Neural cell (in vitro differentiated cells): ENCODE data around the gene ITPRIP. TPM values are rescaled to one million over a fixed set of nuclear protein-coding genes. Genes with fewer than 3 reads are reported as not detected.

Experiments used
- H2AFZ ChIP-seq: fragments of 200-600, 300-800 bp; sonication (generic), shearing (Covaris generic); 2 replicates; pipeline ENCODE4 v1.6.0; 2014; ENCODE audit warnings: low read depth, mild to moderate bottlenecking, antibody characterized with exemption, low read length, moderate library complexity
- H3F3A ChIP-seq: fragments of 200-600 bp; shearing (Covaris generic); 2 replicates; pipeline ENCODE4 v1.6.1; 2016; ENCODE audit warnings: mild to moderate bottlenecking, moderate library complexity, mixed read lengths, antibody characterized with exemption, low read length; ENCODE audit not compliant: insufficient read depth, poor library complexity, severe bottlenecking
- H3K27ac ChIP-seq: fragments of 200-600, 300-800 bp; sonication (generic), shearing (Covaris generic); 2 replicates; pipeline ENCODE4 v1.5.1; 2014; ENCODE audit warnings: mild to moderate bottlenecking, low read length, moderate library complexity
- H3K27me3 ChIP-seq: fragments of 300-800, 200-600 bp; sonication (generic), shearing (Covaris generic); 2 replicates; pipeline ENCODE4 v1.6.0; 2014; ENCODE audit warnings: mild to moderate bottlenecking, low read depth, low read length, moderate library complexity; ENCODE audit not compliant: insufficient read depth
- H3K36me3 ChIP-seq: fragments of 300-800, 200-600 bp; sonication (generic), shearing (Covaris generic); 2 replicates; pipeline ENCODE4 v1.5.1; 2014; ENCODE audit warnings: mild to moderate bottlenecking, antibody characterized with exemption, low read length, moderate library complexity; ENCODE audit not compliant: insufficient read depth
- H3K4me2 ChIP-seq: fragments of 300-800, 200-600 bp; sonication (generic), shearing (Covaris generic); 2 replicates; pipeline ENCODE4 v1.6.0; 2014; ENCODE audit warnings: mild to moderate bottlenecking, low read length
- H3K4me3 ChIP-seq: fragments of 300-800, 200-600 bp; sonication (generic), shearing (Covaris generic); 2 replicates; pipeline ENCODE4 v1.5.1; 2014; ENCODE audit warnings: mild to moderate bottlenecking, low read length, moderate library complexity
- H3K79me2 ChIP-seq: fragments of 200-600 bp; shearing (Covaris generic); replicated peaks from 2 replicates; pipeline ENCODE4 v1.6.0; 2014; ENCODE audit warnings: mild to moderate bottlenecking, low read length, moderate library complexity; ENCODE audit not compliant: insufficient read depth
- H3K9ac ChIP-seq: fragments of 300-800, 200-600 bp; sonication (generic), shearing (Covaris generic); 2 replicates; pipeline ENCODE4 v1.6.1; 2016; ENCODE audit warnings: mild to moderate bottlenecking, low read length, mixed read lengths
- H3K9me2 ChIP-seq: fragments of 200-600 bp; shearing (Covaris generic); 2 replicates; pipeline ENCODE4 v1.6.1; 2016; ENCODE audit warnings: mild to moderate bottlenecking, low read length, mixed read lengths; ENCODE audit not compliant: insufficient read depth
- H3K9me3 ChIP-seq: fragments of 200-600, 300-800 bp; sonication (generic), shearing (Covaris generic); 2 replicates; pipeline ENCODE4 v1.6.1; 2016; ENCODE audit warnings: mild to moderate bottlenecking, mixed run types, low read length, moderate library complexity, mixed read lengths
- H4K20me1 ChIP-seq: fragments of 200-600 bp; shearing (Covaris generic); 2 replicates; pipeline ENCODE4 v1.6.1; 2016; ENCODE audit warnings: mild to moderate bottlenecking, mixed run types; ENCODE audit not compliant: insufficient read depth
- EP300 ChIP-seq: fragments of 450-650 bp; conservative IDR thresholded peaks from 2 replicates; pipeline ENCODE4 v1.6.1; 2014; ENCODE audit warnings: antibody characterized with exemption, mild to moderate bottlenecking, moderate library complexity; ENCODE audit not compliant: poor library complexity, severe bottlenecking
- EZH2 ChIP-seq: fragments of 200-600, 300-800 bp; shearing (Covaris generic), sonication (generic); IDR thresholded peaks from 2 replicates; pipeline ENCODE4 v1.6.1; 2014; ENCODE audit warnings: antibody characterized with exemption, low read length, borderline replicate concordance, mild to moderate bottlenecking; ENCODE audit not compliant: insufficient read depth, poor library complexity, severe bottlenecking
- MXI1 ChIP-seq: fragments of 450-650 bp; conservative IDR thresholded peaks from 2 replicates; pipeline ENCODE4 v1.6.1; 2014; ENCODE audit warnings: antibody characterized with exemption, mild to moderate bottlenecking; ENCODE audit not compliant: poor library complexity, severe bottlenecking
- POLR2AphosphoS5 ChIP-seq: IDR thresholded peaks from 2 replicates; pipeline ENCODE4 v1.6.1; 2012
- RAD21 ChIP-seq: fragments of 450-650 bp; conservative IDR thresholded peaks from 2 replicates; pipeline ENCODE4 v1.6.1; 2014; ENCODE audit warnings: antibody characterized with exemption, mild to moderate bottlenecking, moderate library complexity
- REST ChIP-seq: IDR thresholded peaks from 2 replicates; pipeline ENCODE4 v1.6.1; 2012; ENCODE audit warnings: borderline replicate concordance
- SMC3 ChIP-seq: fragments of 450-650 bp; conservative IDR thresholded peaks from 2 replicates; pipeline ENCODE4 v1.6.1; 2014; ENCODE audit warnings: antibody characterized with exemption, mild to moderate bottlenecking, moderate library complexity; ENCODE audit not compliant: poor library complexity
- TAF1 ChIP-seq: IDR thresholded peaks from 2 replicates; pipeline ENCODE4 v1.6.1; 2012; ENCODE audit warnings: low read depth
- polyA plus RNA-seq: library from polyadenylated mRNA; depleted of rRNA; stranded (reverse); fragments of >200 nt; gene quantifications from 2 replicates; pipeline ENCODE4 v1.2.3, GENCODE V29; 2014
- TF ChIP-seq, protein P1 (sequence below): fragments of 450-650 bp; IDR thresholded peaks from 2 replicates; pipeline ENCODE4 v1.5.1; 2014; ENCODE audit warnings: antibody characterized with exemption, mild to moderate bottlenecking, moderate library complexity; ENCODE audit not compliant: poor library complexity, severe bottlenecking

Gene ITPRIP
- polyA plus RNA-seq, 1 donor from 2014 or later, result 1.5 TPM

GRCh38 chr10:104300002-104300735, 38.1 kb downstream of the ITPRIP start:
- no peak overlapping the region for H2AFZ ChIP-seq
- TF ChIP-seq REST (no peak), POLR2AphosphoS5 (no peak), MXI1 (no peak), TAF1 (no peak), SMC3 (no peak), RAD21 (no peak), EZH2 (no peak), EP300 (no peak)
- TF ChIP-seq, protein P1, sequence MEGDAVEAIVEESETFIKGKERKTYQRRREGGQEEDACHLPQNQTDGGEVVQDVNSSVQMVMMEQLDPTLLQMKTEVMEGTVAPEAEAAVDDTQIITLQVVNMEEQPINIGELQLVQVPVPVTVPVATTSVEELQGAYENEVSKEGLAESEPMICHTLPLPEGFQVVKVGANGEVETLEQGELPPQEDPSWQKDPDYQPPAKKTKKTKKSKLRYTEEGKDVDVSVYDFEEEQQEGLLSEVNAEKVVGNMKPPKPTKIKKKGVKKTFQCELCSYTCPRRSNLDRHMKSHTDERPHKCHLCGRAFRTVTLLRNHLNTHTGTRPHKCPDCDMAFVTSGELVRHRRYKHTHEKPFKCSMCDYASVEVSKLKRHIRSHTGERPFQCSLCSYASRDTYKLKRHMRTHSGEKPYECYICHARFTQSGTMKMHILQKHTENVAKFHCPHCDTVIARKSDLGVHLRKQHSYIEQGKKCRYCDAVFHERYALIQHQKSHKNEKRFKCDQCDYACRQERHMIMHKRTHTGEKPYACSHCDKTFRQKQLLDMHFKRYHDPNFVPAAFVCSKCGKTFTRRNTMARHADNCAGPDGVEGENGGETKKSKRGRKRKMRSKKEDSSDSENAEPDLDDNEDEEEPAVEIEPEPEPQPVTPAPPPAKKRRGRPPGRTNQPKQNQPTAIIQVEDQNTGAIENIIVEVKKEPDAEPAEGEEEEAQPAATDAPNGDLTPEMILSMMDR, result no peak
- no peak overlapping the region for H3K9ac ChIP-seq
- H3K9me3 ChIP-seq, result no peaks in the 10 kb centered on the region
- no peak overlapping the region for H3K4me3 ChIP-seq
- no peaks in the 10 kb centered on the region for H3K9me2 ChIP-seq
- no peaks in the 10 kb centered on the region for H3K36me3 ChIP-seq
- H3K27me3 ChIP-seq, result no peaks in the 10 kb centered on the region
- no peaks in the 10 kb centered on the region for H4K20me1 ChIP-seq
- H3K4me2 ChIP-seq, result no peak overlapping the region
- H3K27ac ChIP-seq, result no peak overlapping the region
- no peaks in the 10 kb centered on the region for H3K79me2 ChIP-seq
- H3F3A ChIP-seq, result no peaks in the 10 kb centered on the region

- Histone ChIP-seq H3K4me3 (no peak overlapping the region), H2AFZ (no peak overlapping the region), H3K27me3 (no peaks in the 10 kb centered on the region), H3K9me2 (no peaks in the 10 kb centered on the region), H3K4me2 (no peak overlapping the region), H3K9me3 (peaks cover 2% of the 10 kb centered on the region), H3K27ac (no peak overlapping the region), H3K9ac (no peak overlapping the region), H3K36me3 (no peaks in the 10 kb centered on the region), H3F3A (no peaks in the 10 kb centered on the region), H3K79me2 (no peaks in the 10 kb centered on the region), H4K20me1 (no peaks in the 10 kb centered on the region)
- TF ChIP-seq MXI1 (no peak), POLR2AphosphoS5 (no peak), EP300 (no peak), TAF1 (no peak), RAD21 (no peak), EZH2 (no peak), REST (no peak), SMC3 (no peak)
- TF ChIP-seq, protein P1, result no peak
Measured at GRCh38 chr10:104299031-104299904, 39.0 kb downstream of the ITPRIP start.
